ENCODE results near the gene ACVR1. TPM values are rescaled to one million over a fixed set of nuclear protein-coding genes. Genes with fewer than 3 reads are reported as not detected.

The ACVR1 gene
- total and polyA plus RNA-seq, 3 donors from 2014 or later, result 10.3 to 15.3 (median 14.9) TPM

GRCh38 chr2:157780211-157780610 is 95.9 kb downstream of the ACVR1 start:
- Histone ChIP-seq H3K4me1 (peaks cover 4% of the 10 kb centered on the region), H3K27me3 (no peaks in the 10 kb centered on the region), H3K27ac (no peak overlapping the region), H3K36me3 (ENCODE audit: low read depth, missing control alignments) (no peaks in the 10 kb centered on the region), H3K4me3 (no peak overlapping the region), H3K9me3 (no peaks in the 10 kb centered on the region)
- no peak for DNase-seq
- TF ChIP-seq CTCF (IDR thresholded peaks at IDR 0.05), result no peak
- no peak for TF ChIP-seq POLR2A (IDR thresholded peaks at IDR 0.05)
- intact Hi-C loops (cut with DNase I; ENCODE audit: low total_unique reads), result no loop called here
- 69 to 78% methylated on average over 9 of the region's 9 CpGs for whole genome bisulfite sequencing, 2 donors

- H3K4me1 ChIP-seq, result no peaks in the 10 kb centered on the region
- DNase-seq, result no peak
- intact Hi-C loops (cut with DNase I; ENCODE audit: low total_unique reads), result loop anchor here (10.0 kb wide), 1 partner anchor 225 kb away; no protein-coding TSS in a partner anchor
- no peaks in the 10 kb centered on the region for H3K36me3 ChIP-seq (ENCODE audit: low read depth, missing control alignments)
- TF ChIP-seq POLR2A (IDR thresholded peaks at IDR 0.05) (no peak), CTCF (IDR thresholded peaks at IDR 0.05) (no peak)
- H3K4me3 ChIP-seq, result no peak overlapping the region
- H3K9me3 ChIP-seq, result no peaks in the 10 kb centered on the region
- WGBS, 2 donors, result 40 to 44% methylated on average over 2 of the region's 2 CpGs
- H3K27ac ChIP-seq, result no peak overlapping the region
- H3K27me3 ChIP-seq, result no peaks in the 10 kb centered on the region
Measured at GRCh38 chr2:157779794-157780193, 96.3 kb downstream of the ACVR1 start.

- H3K27ac ChIP-seq, result no peak overlapping the region
- H3K27me3 ChIP-seq, result no peaks in the 10 kb centered on the region
- no peaks in the 10 kb centered on the region for H3K9me3 ChIP-seq
- no peaks in the 10 kb centered on the region for H3K4me1 ChIP-seq
- peak in 2 of 3 experiments; percentile 51 to 68 for TF ChIP-seq CTCF (IDR thresholded peaks at IDR 0.05)
- TF ChIP-seq POLR2A (IDR thresholded peaks at IDR 0.05), result no peak
- intact Hi-C loops (cut with DNase I; ENCODE audit: low total_unique reads), result loop anchor here (10.0 kb wide), 1 partner anchor 227 kb away; no protein-coding TSS in a partner anchor
- peak; percentile 69 for DNase-seq
- H3K4me3 ChIP-seq, result no peak overlapping the region
- WGBS, 2 donors, result 76 to 78% methylated on average over 4 of the region's 4 CpGs
- H3K36me3 ChIP-seq (ENCODE audit: low read depth, missing control alignments), result no peaks in the 10 kb centered on the region
Measured at GRCh38 chr2:157777427-157777826, 98.7 kb downstream of the ACVR1 start.

- H3K27me3 ChIP-seq, result no peaks in the 10 kb centered on the region
- no peak for DNase-seq
- intact Hi-C loops (cut with DNase I; ENCODE audit: low total_unique reads), result loop anchor here (10.0 kb wide), 1 partner anchor 234 kb away; no protein-coding TSS in a partner anchor
- H3K36me3 ChIP-seq (ENCODE audit: low read depth, missing control alignments), result no peaks in the 10 kb centered on the region
- H3K4me1 ChIP-seq, result no peaks in the 10 kb centered on the region
- H3K27ac ChIP-seq, result no peak overlapping the region
- no peak overlapping the region for H3K4me3 ChIP-seq
- 58 to 69% methylated on average over 1 of the region's 1 CpG for WGBS, 2 donors
- no peaks in the 10 kb centered on the region for H3K9me3 ChIP-seq
- no peak for TF ChIP-seq POLR2A (IDR thresholded peaks at IDR 0.05)
- TF ChIP-seq CTCF (IDR thresholded peaks at IDR 0.05), result no peak
Measured at GRCh38 chr2:157771234-157771633, 104.9 kb downstream of the ACVR1 start.

- no peaks in the 10 kb centered on the region for H3K4me1 ChIP-seq
- H3K36me3 ChIP-seq (ENCODE audit: low read depth, missing control alignments), result no peaks in the 10 kb centered on the region
- H3K9me3 ChIP-seq, result no peaks in the 10 kb centered on the region
- WGBS, 2 donors, result 85 to 95% methylated on average over 2 of the region's 2 CpGs
- DNase-seq, result no peak
- intact Hi-C loops (cut with DNase I; ENCODE audit: low total_unique reads), result loop anchor here (10.0 kb wide), 1 partner anchor 235 kb away; no protein-coding TSS in a partner anchor
- no peak overlapping the region for H3K4me3 ChIP-seq
- TF ChIP-seq POLR2A (IDR thresholded peaks at IDR 0.05) (no peak), CTCF (IDR thresholded peaks at IDR 0.05) (no peak)
- no peak overlapping the region for H3K27ac ChIP-seq
- no peaks in the 10 kb centered on the region for H3K27me3 ChIP-seq
Measured at GRCh38 chr2:157769856-157770255, 106.3 kb downstream of the ACVR1 start.

Data from testis (tissue), 3 donors.